ENCODE measurements around the gene SLC35A4. TPM values are rescaled to one million over a fixed set of nuclear protein-coding genes. Genes with fewer than 3 reads are reported as not detected.

The SLC35A4 gene
- total and polyA plus RNA-seq, 2 of the 13 experiments (the other 11 are each of a cell fraction or from before 2014, with no cell fraction given) = 0.71 to 4.0 TPM

- TF ChIP-seq, protein P1, sequence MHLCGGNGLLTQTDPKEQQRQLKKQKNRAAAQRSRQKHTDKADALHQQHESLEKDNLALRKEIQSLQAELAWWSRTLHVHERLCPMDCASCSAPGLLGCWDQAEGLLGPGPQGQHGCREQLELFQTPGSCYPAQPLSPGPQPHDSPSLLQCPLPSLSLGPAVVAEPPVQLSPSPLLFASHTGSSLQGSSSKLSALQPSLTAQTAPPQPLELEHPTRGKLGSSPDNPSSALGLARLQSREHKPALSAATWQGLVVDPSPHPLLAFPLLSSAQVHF (CRISPR knock-in tag; IDR thresholded peaks at IDR 0.05) = 0 out of 2 replicates have a peak, but pooled peaks have one; percentile 54
- peak; percentile 26; the same call in 1 of the 2 replicates for TF ChIP-seq GABPA (IDR thresholded peaks at IDR 0.05; ENCODE audit: low read depth, low read length)
- no peak for TF ChIP-seq GABPA (CRISPR knock-in tag; IDR thresholded peaks at IDR 0.05; ENCODE audit: low read depth)
- TF ChIP-seq BORCS8-MEF2B (CRISPR knock-in tag; IDR thresholded peaks at IDR 0.05) = peak; percentile 69; the same call in 1 of the 2 replicates
- TF ChIP-seq REST (IDR thresholded peaks at IDR 0.05; ENCODE audit: borderline replicate concordance in 1 of 2, low read depth in 1 of 2, low read length in 2 of 2) = peak in 1 of 2 experiments; percentile 61; a peak in 1 of 4 replicates
- TF ChIP-seq ZBTB33 (CRISPR knock-in tag; IDR thresholded peaks at IDR 0.05) = no peak
- peak; percentile 17; the same call in 1 of the 2 replicates for TF ChIP-seq ZNF33B (CRISPR knock-in tag; IDR thresholded peaks at IDR 0.05)
- no peak for TF ChIP-seq STAT6 (CRISPR knock-in tag; IDR thresholded peaks at IDR 0.05; ENCODE audit: borderline replicate concordance)
- TF ChIP-seq ATF3 (CRISPR knock-in tag; IDR thresholded peaks at IDR 0.05) = no peak
- TF ChIP-seq ZNF430 (CRISPR knock-in tag; IDR thresholded peaks at IDR 0.05) = peak; percentile 57; the same call in 1 of the 2 replicates
- TF ChIP-seq TCF7 (IDR thresholded peaks at IDR 0.05; ENCODE audit: low read depth) = peak; percentile 0; the same call in 1 of the 2 replicates
- no peak for TF ChIP-seq ARID4A (CRISPR knock-in tag; IDR thresholded peaks at IDR 0.05; ENCODE audit: borderline replicate concordance)
- 0 out of 2 replicates have a peak, but pooled peaks have one; percentile 31 for TF ChIP-seq NR2C2 (CRISPR knock-in tag; IDR thresholded peaks at IDR 0.05; ENCODE audit: borderline replicate concordance)
Measured at GRCh38 chr5:140546851-140547507, 17.6 kb upstream of the SLC35A4 start (continued).

Measured in HepG2 (cell line).